ENCODE data around the gene KIAA0232.

GRCh38 chr4:6845574-6845973, 63.0 kb downstream of the KIAA0232 start:
- TF ChIP-seq CTCF (IDR thresholded peaks at IDR 0.05 in 4 of 5, conservative IDR thresholded peaks at IDR 0.05 in 1 of 5), result no peak
- TF ChIP-seq POLR2A (IDR thresholded peaks at IDR 0.05), result no peak
